NCI-H510A treated with DMSO at 0.1 percent for 48 hours (cell line): ENCODE results near the gene CLCN1.
A peak's percentile ranks its signal among the peaks of the same experiment; 100 is the strongest.
"Not testable (repeated sequence)": the region's sequence is repeated elsewhere in the genome, so short reads cannot be mapped to it uniquely, and the experiment has no call there.

Experiments used
- DNase-seq: peaks from one replicate; lab custom pipeline; 2025; lab: John Stamatoyannopoulos, UW

CLCN1 gene

GRCh38 chr7:143315776-143316175 lies at the start of gene CLCN1:
TSS of gene CLCN1 (plus strand) at chr7:143316111. CDS start at chr7:143316213, 102 bp downstream.
- no peak for DNase-seq

GRCh38 chr7:143269251-143269650 lies 46.7 kb upstream of the CLCN1 start:
- no peak for DNase-seq

- DNase-seq, result no peak
Observed at GRCh38 chr7:143271240-143271639, 44.7 kb upstream of the CLCN1 start.

GRCh38 chr7:143272871-143273270 lies 43.0 kb upstream of the CLCN1 start:
- no peak for DNase-seq

- DNase-seq, result no peak
Observed at GRCh38 chr7:143279186-143280098, 36.5 kb upstream of the CLCN1 start.

GRCh38 chr7:143280160-143280559 lies 35.8 kb upstream of the CLCN1 start:
- DNase-seq, result no peak

- no peak for DNase-seq
Observed at GRCh38 chr7:143280566-143280965, 35.3 kb upstream of the CLCN1 start.

- DNase-seq, result no peak
Observed at GRCh38 chr7:143281529-143281928, 34.4 kb upstream of the CLCN1 start.

- DNase-seq, result no peak
Observed at GRCh38 chr7:143282124-143282523, 33.8 kb upstream of the CLCN1 start.

GRCh38 chr7:143283381-143283780 lies 32.5 kb upstream of the CLCN1 start:
- no peak for DNase-seq

- no peak for DNase-seq
Observed at GRCh38 chr7:143284591-143285469, 31.1 kb upstream of the CLCN1 start, which contains the start of gene TMEM139. TSS of gene TMEM139 (plus strand) at chr7:143284958. CDS start at chr7:143285958, 1,000 bp downstream.

- no peak for DNase-seq
Observed at GRCh38 chr7:143285470-143285778, 30.5 kb upstream of the CLCN1 start.

- no peak for DNase-seq
Observed at GRCh38 chr7:143285806-143286521, 29.9 kb upstream of the CLCN1 start.

GRCh38 chr7:143286522-143286890 lies 29.4 kb upstream of the CLCN1 start:
- DNase-seq, result no peak

GRCh38 chr7:143287339-143287934 lies 28.5 kb upstream of the CLCN1 start:
- DNase-seq, result no peak

- DNase-seq, result peak; percentile 84
Observed at GRCh38 chr7:143287935-143288826, 27.7 kb upstream of the CLCN1 start, which contains the start of gene CASP2. TSS of gene CASP2 (plus strand) at chr7:143288351. CDS start at chr7:143288456, 105 bp downstream.

GRCh38 chr7:143288836-143289235 lies 27.1 kb upstream of the CLCN1 start:
- DNase-seq, result peak; percentile 17

GRCh38 chr7:143289421-143289820 lies 26.5 kb upstream of the CLCN1 start:
- DNase-seq, result no peak

GRCh38 chr7:143289888-143290287 lies 26.0 kb upstream of the CLCN1 start:
- not testable (repeated sequence) for DNase-seq

GRCh38 chr7:143290293-143290692 lies 25.6 kb upstream of the CLCN1 start:
- DNase-seq, result no peak

GRCh38 chr7:143292876-143293275 lies 23.0 kb upstream of the CLCN1 start:
- DNase-seq, result no peak
